ENCODE results near the gene DAPK1.

GRCh38 chr9:87610200-87611155 is 112.8 kb downstream of the DAPK1 start:
- TF ChIP-seq POLR2A (IDR thresholded peaks at IDR 0.05), result no peak
- TF ChIP-seq POLR2AphosphoS5 (IDR thresholded peaks at IDR 0.05; ENCODE audit: insufficient read depth in 1 of 2, low read depth in 1 of 2), result no peak

All from vagina (tissue), 2 donors.